HG02763 (cell line): ENCODE data around the gene ZNF100.
"Not testable (repeated sequence)": the region's sequence is repeated elsewhere in the genome, so short reads cannot be mapped to it uniquely, and the experiment has no call there.

Experiments used
- ATAC-seq: cut with Tn5 transposase; IDR thresholded peaks from one replicate; pipeline ENCODE4 v1.9.1; 2021; ENCODE audit warnings: mild to moderate bottlenecking, moderate library complexity; ENCODE audit not compliant: unreplicated experiment

The ZNF100 gene

GRCh38 chr19:21705393-21705792 lies 62.0 kb downstream of the ZNF100 start:
- no peak for ATAC-seq

GRCh38 chr19:21704320-21704719 lies 63.1 kb downstream of the ZNF100 start:
- ATAC-seq: no peak

- ATAC-seq: no peak
These were observed 68.2 kb downstream of the ZNF100 start for GRCh38 chr19:21699197-21699596.

- no peak for ATAC-seq
These were observed 69.2 kb downstream of the ZNF100 start for GRCh38 chr19:21698215-21698614.

GRCh38 chr19:21697698-21698097 lies 69.7 kb downstream of the ZNF100 start:
- no peak for ATAC-seq

GRCh38 chr19:21694171-21694906 lies 73.0 kb downstream of the ZNF100 start:
- ATAC-seq: no peak

- ATAC-seq: no peak
These were observed 74.0 kb downstream of the ZNF100 start for GRCh38 chr19:21693399-21693798.

- no peak for ATAC-seq
These were observed 75.7 kb downstream of the ZNF100 start for GRCh38 chr19:21691661-21692060.

- ATAC-seq: no peak
These were observed 78.9 kb downstream of the ZNF100 start for GRCh38 chr19:21688464-21688863.

GRCh38 chr19:21680671-21681070 lies 86.7 kb downstream of the ZNF100 start:
- ATAC-seq: no peak

- no peak for ATAC-seq
These were observed 87.4 kb downstream of the ZNF100 start for GRCh38 chr19:21680026-21680425.

- no peak for ATAC-seq
These were observed 89.5 kb downstream of the ZNF100 start for GRCh38 chr19:21677696-21678418.

- no peak for ATAC-seq
These were observed 92.9 kb downstream of the ZNF100 start for GRCh38 chr19:21674454-21674853.

- ATAC-seq: not testable (repeated sequence)
These were observed 93.9 kb downstream of the ZNF100 start for GRCh38 chr19:21673479-21673878.
